Type B pancreatic cell (in vitro differentiated cells): ENCODE measurements around the gene STKLD1. TPM values are rescaled to one million over a fixed set of nuclear protein-coding genes. Genes with fewer than 3 reads are reported as not detected.
A peak's percentile ranks its signal among the peaks of the same experiment; 100 is the strongest.

Experiments
- DNase-seq: peaks from one replicate; pipeline ENCODE4 v3.0.0; 2021; ENCODE audit warnings: mixed read lengths; ENCODE audit not compliant: unreplicated experiment; ENCODE audit errors: extremely low spot score
- H3K27ac Mint-ChIP-seq: 2 replicates; pipeline ENCODE4 v1.8.0; 2021; ENCODE audit warnings: mild to moderate bottlenecking, mixed read lengths
- H3K27me3 Mint-ChIP-seq: 2 replicates; pipeline ENCODE4 v1.8.0; 2021; ENCODE audit warnings: mixed read lengths
- H3K36me3 Mint-ChIP-seq: 2 replicates; pipeline ENCODE4 v1.8.0; 2021; ENCODE audit warnings: mixed read lengths
- H3K4me1 Mint-ChIP-seq: one replicate; pipeline ENCODE4 v1.8.0; 2021; ENCODE audit warnings: mixed read lengths; ENCODE audit not compliant: unreplicated experiment
- H3K4me3 Mint-ChIP-seq: 2 replicates; pipeline ENCODE4 v1.8.0; 2021; ENCODE audit warnings: mild to moderate bottlenecking, mixed read lengths
- H3K9me3 Mint-ChIP-seq: 2 replicates; pipeline ENCODE4 v1.8.0; 2021; ENCODE audit warnings: mixed read lengths
- total RNA-seq: library from RNA; stranded (reverse); gene quantifications from 2 replicates; pipeline ENCODE4 v1.2.1, GENCODE V29; 2021; ENCODE audit warnings: low replicate concordance
- TF ChIP-seq, protein P1 (sequence below): fragments of 200-600 bp; sonication (generic); conservative IDR thresholded peaks from 2 replicates; pipeline ENCODE4 v1.5.0; 2021; ENCODE audit warnings: antibody characterized with exemption, mild to moderate bottlenecking

Gene STKLD1
- total RNA-seq, 1 donor from 2014 or later: 3.9 TPM

DNA sequence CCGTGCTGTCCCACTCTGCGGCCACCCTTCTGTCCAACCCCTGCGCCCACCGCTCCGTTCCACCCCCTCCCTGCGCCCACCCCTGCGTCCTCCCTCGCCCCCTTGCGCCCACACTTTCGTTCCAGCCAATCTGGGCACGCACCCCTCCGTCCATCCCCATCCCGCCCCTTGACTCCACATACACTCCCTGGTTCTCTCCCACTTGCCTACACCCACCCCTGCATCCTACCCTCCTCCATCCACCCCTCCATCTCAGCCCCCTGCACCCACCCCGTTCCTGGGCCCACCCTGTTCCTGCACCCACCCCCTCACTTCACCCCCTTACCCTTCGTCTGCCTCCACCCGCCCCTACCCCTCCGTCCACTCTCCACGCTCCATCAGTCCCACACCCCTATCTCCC lies 53.0 kb downstream of the STKLD1 start:
- H3K36me3 Mint-ChIP-seq: no peaks in the 10 kb centered on the region
- H3K4me3 Mint-ChIP-seq: peak overlapping the region; percentile 68
- TF ChIP-seq, protein P1, sequence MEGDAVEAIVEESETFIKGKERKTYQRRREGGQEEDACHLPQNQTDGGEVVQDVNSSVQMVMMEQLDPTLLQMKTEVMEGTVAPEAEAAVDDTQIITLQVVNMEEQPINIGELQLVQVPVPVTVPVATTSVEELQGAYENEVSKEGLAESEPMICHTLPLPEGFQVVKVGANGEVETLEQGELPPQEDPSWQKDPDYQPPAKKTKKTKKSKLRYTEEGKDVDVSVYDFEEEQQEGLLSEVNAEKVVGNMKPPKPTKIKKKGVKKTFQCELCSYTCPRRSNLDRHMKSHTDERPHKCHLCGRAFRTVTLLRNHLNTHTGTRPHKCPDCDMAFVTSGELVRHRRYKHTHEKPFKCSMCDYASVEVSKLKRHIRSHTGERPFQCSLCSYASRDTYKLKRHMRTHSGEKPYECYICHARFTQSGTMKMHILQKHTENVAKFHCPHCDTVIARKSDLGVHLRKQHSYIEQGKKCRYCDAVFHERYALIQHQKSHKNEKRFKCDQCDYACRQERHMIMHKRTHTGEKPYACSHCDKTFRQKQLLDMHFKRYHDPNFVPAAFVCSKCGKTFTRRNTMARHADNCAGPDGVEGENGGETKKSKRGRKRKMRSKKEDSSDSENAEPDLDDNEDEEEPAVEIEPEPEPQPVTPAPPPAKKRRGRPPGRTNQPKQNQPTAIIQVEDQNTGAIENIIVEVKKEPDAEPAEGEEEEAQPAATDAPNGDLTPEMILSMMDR: no peak
- no peaks in the 10 kb centered on the region for H3K4me1 Mint-ChIP-seq
- H3K9me3 Mint-ChIP-seq: no peaks in the 10 kb centered on the region
- H3K27me3 Mint-ChIP-seq: peaks cover 17% of the 10 kb centered on the region
- H3K27ac Mint-ChIP-seq: no peak overlapping the region
- no peak for DNase-seq

GRCh38 chr9:133429641-133430161 lies 53.5 kb downstream of the STKLD1 start:
- H3K4me1 Mint-ChIP-seq: no peaks in the 10 kb centered on the region
- TF ChIP-seq, protein P1: peak; percentile 68
- H3K9me3 Mint-ChIP-seq: no peaks in the 10 kb centered on the region
- no peaks in the 10 kb centered on the region for H3K36me3 Mint-ChIP-seq
- H3K27ac Mint-ChIP-seq: no peak overlapping the region
- peaks cover 17% of the 10 kb centered on the region for H3K27me3 Mint-ChIP-seq
- no peak for DNase-seq
- H3K4me3 Mint-ChIP-seq: peak overlapping the region; percentile 68

- Mint-ChIP-seq H3K27me3 (peaks cover 17% of the 10 kb centered on the region), H3K9me3 (no peaks in the 10 kb centered on the region), H3K36me3 (no peaks in the 10 kb centered on the region), H3K4me3 (peak overlapping the region; percentile 11), H3K4me1 (no peaks in the 10 kb centered on the region), H3K27ac (no peak overlapping the region)
- TF ChIP-seq, protein P1: no peak
- no peak for DNase-seq
Measured at GRCh38 chr9:133430244-133430643, 54.1 kb downstream of the STKLD1 start.

- DNase-seq: no peak
- peaks cover 4% of the 10 kb centered on the region for H3K27me3 Mint-ChIP-seq
- H3K4me1 Mint-ChIP-seq: no peaks in the 10 kb centered on the region
- no peaks in the 10 kb centered on the region for H3K9me3 Mint-ChIP-seq
- H3K4me3 Mint-ChIP-seq: no peak overlapping the region
- TF ChIP-seq, protein P1: no peak
- no peak overlapping the region for H3K27ac Mint-ChIP-seq
- H3K36me3 Mint-ChIP-seq: no peaks in the 10 kb centered on the region
Measured at GRCh38 chr9:133433351-133433843, 57.2 kb downstream of the STKLD1 start.

DNA sequence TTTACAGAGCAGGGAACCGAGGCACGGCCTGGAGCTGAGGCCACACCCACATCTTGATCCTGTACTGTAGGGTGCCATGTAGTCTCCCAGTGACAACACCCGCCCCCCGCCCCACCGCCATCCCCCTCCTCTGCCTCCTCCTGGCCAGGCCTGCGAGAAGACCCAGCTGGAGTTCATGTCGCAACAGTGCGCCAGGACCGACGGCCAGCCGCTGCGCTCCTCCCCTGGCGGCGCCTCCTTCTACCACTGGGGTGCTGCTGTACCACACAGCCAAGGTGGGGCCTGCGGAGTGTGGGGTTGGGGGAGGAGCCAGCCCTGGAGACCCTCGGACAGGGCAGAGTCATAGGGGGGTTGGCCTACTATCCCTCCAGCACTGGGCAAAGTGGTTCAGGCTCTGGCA lies 60.5 kb downstream of the STKLD1 start:
- Mint-ChIP-seq H3K27ac (no peak overlapping the region), H3K4me1 (no peaks in the 10 kb centered on the region), H3K9me3 (no peaks in the 10 kb centered on the region), H3K27me3 (no peaks in the 10 kb centered on the region), H3K36me3 (no peaks in the 10 kb centered on the region), H3K4me3 (no peak overlapping the region)
- TF ChIP-seq, protein P1: no peak
- DNase-seq: no peak
